ENCODE measurements around the gene ABCB11.

ABCB11 gene

GRCh38 chr2:168929031-168929430, 102.1 kb downstream of the ABCB11 start:
- DNase-seq (ENCODE audit: low spot score): no peak

- DNase-seq (ENCODE audit: low spot score): no peak
These were observed 102.9 kb downstream of the ABCB11 start for GRCh38 chr2:168928113-168928831.

GRCh38 chr2:168926621-168927386, 104.3 kb downstream of the ABCB11 start:
- DNase-seq (ENCODE audit: low spot score): no peak

DNA sequence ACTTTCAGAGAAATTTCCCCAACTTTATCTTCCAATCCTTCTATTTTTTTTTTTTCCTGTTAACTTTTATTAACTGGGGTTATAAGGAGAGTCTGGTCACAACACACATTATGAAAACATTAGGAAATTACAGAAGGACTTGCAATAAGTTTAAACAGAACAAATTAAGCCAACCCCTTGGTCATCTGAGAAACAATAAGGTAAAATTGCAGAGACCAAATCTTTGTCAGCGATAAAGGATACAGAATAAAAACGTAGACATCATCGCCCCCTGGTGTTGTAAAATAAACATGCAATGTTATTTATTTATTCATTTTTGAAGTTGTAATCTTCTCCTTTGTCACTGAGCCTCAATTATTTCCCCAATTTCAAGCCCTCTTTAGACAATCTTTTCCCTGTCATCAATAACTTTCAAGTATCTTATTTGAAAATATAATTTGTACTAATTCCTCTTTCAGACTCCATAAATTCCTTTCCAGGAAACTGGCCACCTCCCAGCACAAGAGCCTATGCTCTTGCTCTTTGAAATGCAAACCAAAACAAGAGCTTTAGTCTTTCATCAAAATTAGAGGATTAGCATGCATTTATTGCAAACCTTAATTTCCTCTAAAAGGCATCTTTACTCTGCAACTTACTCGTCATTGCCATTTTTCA, 110.5 kb downstream of the ABCB11 start:
- DNase-seq (ENCODE audit: low spot score): peak; percentile 50

DNA sequence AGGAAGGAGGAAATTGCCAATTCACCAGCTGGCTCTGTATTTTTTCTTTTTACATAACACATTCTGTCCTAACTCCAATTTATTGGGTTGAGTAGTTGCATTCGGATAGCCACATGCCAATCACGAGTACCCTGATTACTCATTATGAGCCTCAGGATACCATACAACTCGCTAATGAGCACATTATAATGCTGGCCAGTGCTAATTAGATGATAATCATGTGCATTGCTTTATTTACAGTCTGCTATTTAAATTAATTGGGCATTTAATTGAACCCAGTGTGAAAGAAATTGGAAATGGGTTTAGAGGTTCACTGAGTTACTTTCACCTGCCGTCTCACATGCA, 114.8 kb downstream of the ABCB11 start:
- DNase-seq (ENCODE audit: low spot score): no peak

DNA sequence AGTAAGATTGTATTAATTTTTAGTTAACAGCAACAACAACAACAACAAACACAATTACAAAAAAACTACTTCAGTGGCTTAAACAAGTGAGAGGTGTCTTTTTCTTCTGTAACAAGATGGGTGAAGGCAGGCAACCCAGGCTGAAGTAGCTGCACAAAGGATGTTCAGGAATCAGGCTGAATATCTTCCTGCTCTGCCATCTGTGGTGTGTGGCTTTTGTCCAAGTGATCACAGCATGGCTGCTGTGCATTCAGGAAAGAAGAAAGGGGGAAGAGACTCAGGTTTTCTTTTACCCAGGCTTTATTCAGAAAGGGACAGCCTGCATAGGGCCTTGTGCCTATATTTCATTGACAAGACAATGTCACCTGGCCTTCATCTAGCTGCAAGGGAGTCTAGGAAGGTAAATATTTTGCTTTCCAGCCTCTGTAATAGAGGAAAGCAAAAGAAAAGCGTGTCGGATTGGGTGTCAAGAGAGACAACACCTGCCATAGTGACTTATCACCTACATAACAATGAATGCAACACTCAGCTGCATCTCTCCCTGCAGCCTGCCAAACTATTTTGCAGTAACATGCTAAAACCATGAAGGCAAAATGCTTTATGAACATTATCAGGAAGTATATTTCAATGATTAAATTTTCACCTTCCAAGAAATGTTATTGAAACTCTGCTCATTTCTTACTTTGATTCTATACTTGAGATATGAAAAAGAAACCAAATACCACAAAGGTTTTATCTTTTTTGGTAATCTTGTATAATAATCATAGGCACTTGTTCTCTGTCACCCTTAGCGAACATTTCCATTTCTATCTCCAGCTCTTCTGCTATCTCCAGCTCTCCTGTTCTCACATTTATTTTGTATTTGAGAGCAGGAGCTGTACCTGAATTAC, 115.4 kb downstream of the ABCB11 start:
- DNase-seq (ENCODE audit: low spot score): no peak

- DNase-seq (ENCODE audit: low spot score): no peak
These were observed 117.6 kb downstream of the ABCB11 start for GRCh38 chr2:168913495-168913894.

DNA sequence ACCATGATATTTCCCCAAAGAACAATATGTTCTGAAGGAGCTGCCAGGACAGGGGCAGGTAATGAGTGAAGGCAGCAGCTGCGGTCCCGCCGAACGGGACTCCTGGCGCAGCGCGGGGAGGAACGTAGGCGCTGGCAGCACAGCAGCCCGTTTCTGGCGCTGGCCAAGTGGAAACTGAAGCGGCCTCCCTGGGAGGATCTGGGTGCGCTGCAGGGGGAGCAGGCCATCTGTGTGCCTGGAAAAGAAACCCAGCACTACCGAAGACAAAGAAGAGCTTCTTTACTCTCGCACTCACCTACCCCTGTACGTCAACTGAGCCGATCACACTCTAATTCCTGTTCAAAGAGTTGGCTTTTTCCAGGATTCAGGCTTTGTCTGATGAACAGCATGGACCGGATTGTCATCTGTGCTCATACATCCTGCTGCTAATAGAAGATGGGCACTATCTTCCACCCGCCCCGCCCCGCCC, 118.2 kb downstream of the ABCB11 start:
- DNase-seq (ENCODE audit: low spot score): no peak

- DNase-seq (ENCODE audit: low spot score): no peak
These were observed 118.7 kb downstream of the ABCB11 start for GRCh38 chr2:168912466-168912865.

GRCh38 chr2:168910330-168910729, 120.8 kb downstream of the ABCB11 start:
- no peak for DNase-seq (ENCODE audit: low spot score)

GRCh38 chr2:168907940-168908662, 123.0 kb downstream of the ABCB11 start:
- DNase-seq (ENCODE audit: low spot score): no peak

DNA sequence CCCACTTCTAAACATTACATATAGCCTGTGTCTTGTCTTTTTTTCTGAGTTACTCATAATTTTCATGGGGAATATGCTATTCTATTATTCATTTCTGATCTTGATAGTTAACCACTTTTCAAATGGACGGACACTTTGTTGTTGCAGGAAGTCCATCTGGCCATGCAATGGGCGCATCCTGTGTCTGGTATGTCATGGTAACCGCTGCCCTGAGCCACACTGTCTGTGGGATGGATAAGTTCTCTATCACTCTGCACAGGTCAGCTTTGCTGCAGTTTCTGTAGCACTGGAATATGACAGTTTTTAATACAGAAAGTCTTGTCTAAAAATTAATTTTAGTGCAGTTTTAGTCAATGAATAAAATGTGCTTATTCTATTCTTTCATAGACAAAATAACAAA, 126.8 kb downstream of the ABCB11 start:
- DNase-seq (ENCODE audit: low spot score): no peak

- no peak for DNase-seq (ENCODE audit: low spot score)
These were observed 127.2 kb downstream of the ABCB11 start for GRCh38 chr2:168903888-168904287.

GRCh38 chr2:168901003-168901402, 130.1 kb downstream of the ABCB11 start, which contains the start of gene G6PC2:
Gene G6PC2 (plus strand): TSS chr2:168901291. CDS start chr2:168901332, 41 bp downstream.
- DNase-seq (ENCODE audit: low spot score): no peak

DNA sequence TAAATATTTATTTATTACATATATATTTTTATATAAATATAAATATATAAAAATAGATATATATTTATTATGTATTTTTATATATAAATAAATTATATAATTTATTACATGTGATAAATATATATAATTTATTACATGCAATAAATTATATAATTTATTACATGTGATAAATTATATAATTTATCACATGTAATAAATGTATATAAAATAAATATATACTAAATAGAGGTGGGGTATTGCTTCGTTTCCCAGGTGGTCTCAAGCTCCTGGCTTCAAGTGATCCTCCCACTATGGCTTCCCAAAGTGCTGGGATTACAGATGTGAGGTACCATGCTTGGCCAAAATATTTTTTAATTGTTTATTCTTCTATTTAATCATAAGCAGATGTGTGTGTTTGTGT, 133.7 kb downstream of the ABCB11 start:
- no peak for DNase-seq (ENCODE audit: low spot score)

- DNase-seq (ENCODE audit: low spot score): no peak
These were observed 134.3 kb downstream of the ABCB11 start for GRCh38 chr2:168896783-168897182.

- DNase-seq (ENCODE audit: low spot score): no peak
These were observed 135.4 kb downstream of the ABCB11 start for GRCh38 chr2:168895771-168896170.

DNA sequence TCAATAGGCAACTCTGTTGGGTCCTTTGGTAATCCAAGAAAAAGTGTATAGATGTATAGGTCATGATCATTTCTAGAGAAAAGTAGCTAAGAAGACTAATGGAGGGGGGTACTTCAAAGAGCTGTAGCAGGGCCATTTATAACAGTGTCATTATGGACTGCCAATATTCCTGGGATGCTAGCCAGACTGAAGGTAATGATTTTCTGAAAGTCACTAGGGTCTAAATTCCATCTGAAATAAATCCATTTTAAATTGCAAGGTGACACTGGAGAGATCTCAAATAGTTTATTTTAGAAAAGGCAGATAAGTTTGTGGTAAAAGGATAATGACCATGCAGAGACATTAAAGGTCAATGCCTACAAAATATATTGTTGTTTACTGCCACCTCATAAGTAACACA, 136.4 kb downstream of the ABCB11 start:
- DNase-seq (ENCODE audit: low spot score): no peak

- no peak for DNase-seq (ENCODE audit: low spot score)
These were observed 137.0 kb downstream of the ABCB11 start for GRCh38 chr2:168894101-168894500.

- DNase-seq (ENCODE audit: low spot score): no peak
These were observed 138.8 kb downstream of the ABCB11 start for GRCh38 chr2:168892327-168892726.
